T-helper 1 cell treated with Interleukin-12 subunit alpha and Interleukin-12 subunit beta and Interleukin-4 antibody, amounts not matched to agents 30 μg/mL and 1 μg/mL, for 36 hours (primary cell): ENCODE results near the gene AQP12A.
"Not testable (repeated sequence)": the region's sequence is repeated elsewhere in the genome, so short reads cannot be mapped to it uniquely, and the experiment has no call there.

Source experiments
- H3K27ac Mint-ChIP-seq: one replicate; pipeline ENCODE4 v1.8.0; 2021; ENCODE audit warnings: mild to moderate bottlenecking, mixed read lengths
- H3K27me3 Mint-ChIP-seq: one replicate; pipeline ENCODE4 v1.8.0; 2021; ENCODE audit warnings: low read depth, mixed read lengths
- H3K36me3 Mint-ChIP-seq: one replicate; pipeline ENCODE4 v1.8.0; 2021; ENCODE audit warnings: low read depth, mixed read lengths
- H3K4me1 Mint-ChIP-seq: one replicate; pipeline ENCODE4 v1.8.0; 2021; ENCODE audit warnings: low read depth, mixed read lengths
- H3K4me3 Mint-ChIP-seq: one replicate; pipeline ENCODE4 v1.8.0; 2021; ENCODE audit warnings: mild to moderate bottlenecking, moderate library complexity, mixed read lengths
- H3K9me3 Mint-ChIP-seq: one replicate; pipeline ENCODE4 v1.8.0; 2021; ENCODE audit warnings: mixed read lengths

The AQP12A gene

GRCh38 chr2:240674461-240675184, 17.0 kb upstream of the AQP12A start:
- H3K4me3 Mint-ChIP-seq, H3K36me3 Mint-ChIP-seq, H3K4me1 Mint-ChIP-seq, H3K9me3 Mint-ChIP-seq: not testable (repeated sequence)
- peak overlapping the region; percentile 49 for H3K27ac Mint-ChIP-seq
- peaks cover 25% of the 10 kb centered on the region for H3K27me3 Mint-ChIP-seq

DNA sequence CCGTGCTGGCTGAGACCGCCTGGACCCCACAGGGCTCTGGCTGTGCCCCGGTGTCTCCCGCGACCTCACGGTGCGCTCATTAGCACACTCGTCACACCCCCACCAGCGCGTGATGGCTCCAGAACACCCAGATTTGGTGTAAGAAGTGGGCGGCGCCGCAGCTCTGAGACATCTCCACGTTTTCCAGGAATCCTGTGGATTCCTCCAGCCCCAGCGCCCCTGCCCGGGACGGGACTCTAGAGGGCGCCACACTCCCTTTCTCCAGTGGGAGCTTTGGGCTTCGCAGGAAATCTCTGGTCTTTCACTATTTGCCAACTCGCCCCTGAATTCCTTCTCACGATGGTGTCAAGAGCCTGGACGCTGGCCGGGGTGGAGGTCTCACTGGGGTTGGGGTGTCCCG, 16.3 kb upstream of the AQP12A start:
- not testable (repeated sequence) for H3K4me3 Mint-ChIP-seq, H3K27ac Mint-ChIP-seq, H3K36me3 Mint-ChIP-seq, H3K4me1 Mint-ChIP-seq, H3K9me3 Mint-ChIP-seq
- H3K27me3 Mint-ChIP-seq, result peaks cover 20% of the 10 kb centered on the region

DNA sequence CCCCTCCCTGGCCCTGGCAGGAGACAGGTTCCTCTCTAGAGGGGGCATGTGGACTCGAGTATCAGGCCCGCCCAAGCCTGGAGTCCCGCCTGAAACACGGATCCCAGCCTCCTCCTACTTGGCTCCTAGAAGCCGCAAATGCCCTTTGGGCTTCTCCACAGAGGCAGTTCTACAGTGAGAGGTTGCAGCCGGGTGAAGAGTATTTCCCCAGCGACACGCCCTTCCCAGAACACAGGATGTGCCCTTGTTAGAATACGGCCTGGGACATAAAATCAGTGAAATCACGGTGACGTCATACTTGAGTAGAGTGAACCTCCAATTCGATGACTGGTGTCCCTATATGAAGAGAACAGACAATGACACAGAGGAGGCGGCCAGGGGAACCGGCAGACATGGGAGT, 13.6 kb upstream of the AQP12A start:
- not testable (repeated sequence) for H3K4me1 Mint-ChIP-seq, H3K4me3 Mint-ChIP-seq, H3K27me3 Mint-ChIP-seq, H3K36me3 Mint-ChIP-seq, H3K9me3 Mint-ChIP-seq, H3K27ac Mint-ChIP-seq

DNA sequence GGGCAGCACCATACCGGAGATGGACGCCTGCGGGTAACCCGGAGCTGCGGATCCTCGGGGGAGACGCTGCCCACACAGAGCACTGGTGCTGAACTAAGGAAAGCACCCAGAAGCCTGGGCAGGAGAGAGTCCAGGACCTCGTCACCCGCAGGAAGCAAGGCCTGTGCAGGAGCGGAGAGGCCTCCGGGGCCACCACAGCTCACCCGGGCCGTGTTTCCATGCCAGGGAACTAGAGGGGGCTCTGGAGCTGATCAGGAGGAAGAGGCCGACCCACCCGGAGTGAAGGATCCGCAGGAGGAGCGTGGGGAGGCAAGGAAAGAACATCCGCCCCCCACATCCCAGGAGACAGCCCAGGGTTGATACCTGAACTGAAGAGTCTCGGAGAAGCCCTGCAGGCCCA, 12.8 kb upstream of the AQP12A start:
- H3K4me1 Mint-ChIP-seq, H3K4me3 Mint-ChIP-seq, H3K9me3 Mint-ChIP-seq, H3K27ac Mint-ChIP-seq, H3K27me3 Mint-ChIP-seq, H3K36me3 Mint-ChIP-seq: not testable (repeated sequence)

DNA sequence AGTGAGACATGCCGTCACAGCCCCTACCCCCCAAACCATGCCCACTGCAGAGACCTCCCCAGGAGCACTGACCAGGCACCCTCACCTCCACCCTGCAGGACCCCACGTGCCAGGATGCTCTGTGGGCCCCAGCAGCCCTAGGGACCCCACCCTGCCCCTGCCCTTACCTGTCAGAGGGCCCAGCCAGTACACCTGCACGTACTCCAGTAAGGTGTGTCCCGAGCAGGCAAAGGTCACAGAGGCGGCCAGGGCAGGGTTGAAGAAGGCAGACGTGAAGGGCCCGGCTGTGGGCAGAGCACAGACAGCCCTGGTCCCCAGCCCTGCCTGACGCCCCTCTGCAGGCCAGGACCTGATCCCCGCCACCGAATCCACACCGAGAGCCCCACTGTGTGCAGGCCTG, 11.5 kb upstream of the AQP12A start:
- not testable (repeated sequence) for H3K27ac Mint-ChIP-seq, H3K36me3 Mint-ChIP-seq, H3K4me1 Mint-ChIP-seq, H3K9me3 Mint-ChIP-seq, H3K4me3 Mint-ChIP-seq, H3K27me3 Mint-ChIP-seq

DNA sequence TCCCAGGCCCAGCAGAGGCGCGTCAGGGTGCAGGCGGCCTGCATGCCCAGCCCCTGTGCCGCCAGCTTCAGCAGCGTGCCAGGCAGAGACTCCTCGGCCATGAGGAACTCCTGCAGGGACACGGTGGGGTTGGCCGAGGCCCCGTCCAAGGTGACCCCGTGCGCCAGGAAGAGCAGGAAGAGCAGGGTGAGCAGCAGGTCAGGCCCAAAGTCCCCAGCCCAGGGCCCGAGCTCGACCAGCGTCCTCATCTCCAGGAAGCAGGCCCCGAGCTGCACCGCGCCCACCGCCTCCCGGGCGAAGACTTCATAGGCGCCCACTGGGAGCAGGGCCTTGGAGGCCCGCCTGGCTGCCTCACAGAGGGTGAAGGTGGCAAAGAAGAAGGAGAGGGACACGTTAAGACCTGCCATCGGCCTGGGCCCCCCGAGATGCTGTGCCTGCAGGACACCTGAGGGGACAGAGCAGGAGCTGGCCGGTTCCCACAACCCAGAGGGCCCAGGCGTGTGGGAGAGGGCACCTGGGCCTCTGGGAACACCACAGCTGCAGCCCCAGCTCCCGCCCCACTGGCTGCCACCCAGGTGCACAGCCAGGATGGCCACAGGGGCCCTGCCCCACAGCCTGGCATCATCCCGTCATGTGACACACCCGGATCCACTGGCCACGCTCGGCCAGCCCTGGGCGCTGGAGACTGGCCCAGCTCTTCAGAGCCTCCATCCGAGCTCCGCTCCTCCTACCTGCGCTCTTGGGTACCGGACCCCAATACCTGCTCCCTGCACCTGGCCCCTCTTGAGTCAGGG, 9.0 kb upstream of the AQP12A start, which contains the start of gene AQP12B:
AQP12B (minus strand) TSS at position 455 of the 794 bp plus-strand sequence; CDS start at position 407, 48 bp downstream.
- not testable (repeated sequence) for H3K27ac Mint-ChIP-seq, H3K27me3 Mint-ChIP-seq, H3K9me3 Mint-ChIP-seq, H3K36me3 Mint-ChIP-seq, H3K4me3 Mint-ChIP-seq
- H3K4me1 Mint-ChIP-seq, result peaks cover 11% of the 10 kb centered on the region

GRCh38 chr2:240683329-240683979, 8.2 kb upstream of the AQP12A start:
- not testable (repeated sequence) for H3K27me3 Mint-ChIP-seq, H3K36me3 Mint-ChIP-seq, H3K27ac Mint-ChIP-seq, H3K4me3 Mint-ChIP-seq, H3K9me3 Mint-ChIP-seq
- peaks cover 11% of the 10 kb centered on the region for H3K4me1 Mint-ChIP-seq

DNA sequence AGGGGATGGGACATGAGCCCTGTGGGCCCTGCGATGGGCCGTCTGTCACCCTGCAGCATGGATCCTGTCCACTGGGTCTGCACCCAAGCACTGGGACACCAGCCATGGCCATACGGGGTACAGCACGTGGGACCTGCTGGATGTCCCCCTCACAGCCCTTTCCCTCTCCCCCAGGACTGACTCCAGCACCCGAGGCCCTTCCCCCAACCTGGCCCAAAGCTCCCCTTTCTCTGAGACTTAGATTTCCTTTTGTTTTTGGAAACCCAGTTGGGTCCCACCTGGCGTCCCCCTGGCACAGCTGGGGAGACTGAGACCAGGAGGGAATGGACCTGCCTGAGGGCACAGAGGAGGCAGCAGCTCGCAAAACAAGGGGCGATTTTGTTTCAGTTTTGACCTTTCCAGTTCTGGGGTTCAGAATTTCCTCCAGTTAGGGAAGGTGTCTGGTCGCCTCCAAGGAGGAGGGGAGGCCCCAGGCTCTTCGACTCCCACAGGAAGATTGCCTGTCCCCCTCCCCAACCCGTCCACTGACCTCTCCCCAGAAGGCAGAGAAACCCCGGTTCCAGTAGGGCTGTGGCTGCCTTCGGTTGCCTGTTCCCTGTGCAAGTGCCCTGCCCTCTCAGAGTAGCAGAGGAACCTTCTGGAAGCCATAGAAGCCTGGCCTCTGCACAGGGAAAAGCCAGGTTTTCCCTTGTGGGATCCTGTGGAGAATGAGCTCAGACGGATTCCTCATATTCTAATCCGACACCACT, 7.5 kb upstream of the AQP12A start:
- not testable (repeated sequence) for H3K4me3 Mint-ChIP-seq, H3K27me3 Mint-ChIP-seq, H3K27ac Mint-ChIP-seq

GRCh38 chr2:240685771-240686371, 5.8 kb upstream of the AQP12A start:
- no peaks in the 10 kb centered on the region for H3K36me3 Mint-ChIP-seq
- H3K27me3 Mint-ChIP-seq, result peaks cover 9% of the 10 kb centered on the region
- H3K4me3 Mint-ChIP-seq, result no peak overlapping the region
- no peaks in the 10 kb centered on the region for H3K9me3 Mint-ChIP-seq
- H3K27ac Mint-ChIP-seq, result no peak overlapping the region
- H3K4me1 Mint-ChIP-seq, result peaks cover 11% of the 10 kb centered on the region

More for the DNA sequence above, 7.5 kb upstream of the AQP12A start:
- H3K4me1 Mint-ChIP-seq, result peaks cover 11% of the 10 kb centered on the region
- not testable (repeated sequence) for H3K36me3 Mint-ChIP-seq, H3K9me3 Mint-ChIP-seq

DNA sequence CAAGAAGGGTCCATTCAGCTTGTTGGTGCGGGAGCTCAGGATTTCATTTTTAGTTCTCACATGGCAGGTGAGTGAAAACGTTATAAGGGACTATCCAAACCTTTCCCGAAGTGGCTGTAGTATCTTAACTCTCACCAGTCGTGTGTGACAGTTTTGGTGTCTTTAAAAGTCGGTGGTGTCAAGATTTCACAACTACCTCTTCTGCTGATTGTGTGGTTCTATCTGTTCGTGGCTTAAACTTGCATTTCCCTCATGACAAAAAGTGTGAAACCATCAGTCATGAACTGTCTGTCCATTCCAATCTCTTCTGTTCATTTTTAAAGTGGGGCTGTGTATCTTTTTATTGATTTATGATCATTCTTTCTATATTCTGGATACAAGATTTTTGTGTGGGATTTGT, 5.2 kb upstream of the AQP12A start:
- no peaks in the 10 kb centered on the region for H3K36me3 Mint-ChIP-seq
- no peak overlapping the region for H3K27ac Mint-ChIP-seq
- H3K9me3 Mint-ChIP-seq, result no peaks in the 10 kb centered on the region
- peaks cover 11% of the 10 kb centered on the region for H3K4me1 Mint-ChIP-seq
- H3K4me3 Mint-ChIP-seq, result no peak overlapping the region
- H3K27me3 Mint-ChIP-seq, result peaks cover 9% of the 10 kb centered on the region

- H3K4me1 Mint-ChIP-seq, result peaks cover 11% of the 10 kb centered on the region
- H3K27ac Mint-ChIP-seq, result no peak overlapping the region
- H3K36me3 Mint-ChIP-seq, result no peaks in the 10 kb centered on the region
- no peak overlapping the region for H3K4me3 Mint-ChIP-seq
- H3K9me3 Mint-ChIP-seq, result no peaks in the 10 kb centered on the region
- H3K27me3 Mint-ChIP-seq, result peaks cover 9% of the 10 kb centered on the region
Measured at GRCh38 chr2:240687045-240687740, 4.5 kb upstream of the AQP12A start.

DNA sequence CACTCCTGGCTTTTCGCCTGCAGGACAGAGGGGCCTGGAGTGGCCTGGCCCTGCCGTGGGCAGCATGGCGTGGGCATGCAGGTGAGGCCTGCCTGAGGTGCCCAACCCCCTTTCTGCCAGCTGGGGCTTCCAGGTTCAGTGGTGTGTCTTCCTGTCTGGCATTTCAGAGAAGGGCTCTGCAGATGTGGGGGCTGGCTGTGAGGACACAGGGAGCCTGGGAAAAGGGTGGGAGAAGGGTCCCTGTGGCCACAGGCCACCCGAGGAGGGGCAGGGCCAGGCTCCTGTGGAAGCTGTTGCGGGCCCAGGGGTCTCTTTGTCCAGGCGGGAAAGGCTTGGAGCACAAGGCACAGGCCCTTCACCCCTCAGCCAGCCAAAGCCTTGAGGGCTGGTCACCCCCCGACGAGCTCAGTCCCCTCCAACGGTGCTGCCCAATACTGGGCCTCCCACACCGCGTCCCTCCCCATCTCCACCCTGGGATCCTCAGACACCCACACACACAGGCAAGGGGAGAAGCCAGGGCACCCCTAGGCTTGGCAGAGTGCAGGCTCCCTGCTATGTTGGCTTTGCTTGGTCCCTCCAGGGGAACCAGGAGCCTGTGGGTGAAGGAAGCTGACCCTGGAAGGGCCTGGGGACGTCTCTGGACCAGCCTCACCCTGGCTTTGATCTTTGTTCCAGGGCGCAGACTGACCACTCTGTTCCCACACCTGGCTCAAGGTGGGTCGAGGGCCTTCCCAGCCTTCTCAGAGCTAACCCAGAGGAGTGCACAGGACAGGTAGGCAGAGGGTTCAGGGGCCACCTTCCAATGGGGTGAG, 3.7 kb upstream of the AQP12A start:
- Mint-ChIP-seq H3K27ac (no peak overlapping the region), H3K27me3 (peaks cover 9% of the 10 kb centered on the region), H3K4me1 (peaks cover 11% of the 10 kb centered on the region), H3K4me3 (no peak overlapping the region), H3K9me3 (no peaks in the 10 kb centered on the region), H3K36me3 (no peaks in the 10 kb centered on the region)

- Mint-ChIP-seq H3K9me3 (no peaks in the 10 kb centered on the region), H3K4me1 (peaks cover 11% of the 10 kb centered on the region), H3K27me3 (peaks cover 9% of the 10 kb centered on the region), H3K36me3 (no peaks in the 10 kb centered on the region), H3K4me3 (no peak overlapping the region), H3K27ac (no peak overlapping the region)
Measured at GRCh38 chr2:240688553-240688919, 3.1 kb upstream of the AQP12A start.
